BJ (cell line): ENCODE measurements around the gene SERPINB1. TPM values are rescaled to one million over a fixed set of nuclear protein-coding genes. Genes with fewer than 3 reads are reported as not detected.

Experiments
- CTCF ChIA-PET: fragments of 350-600 bp; formaldehyde crosslinking; extraction: SDS; loops from one replicate; lab custom pipeline; 2021; ENCODE audit warnings: antibody characterized with exemption, inconsistent platforms; lab: Yijun Ruan, JAX
- POLR2A ChIA-PET: fragments of 300-600 bp; sonication (Branson Sonifier 250); formaldehyde crosslinking; extraction: SDS; loops from one replicate; lab custom pipeline; 2021; ENCODE audit warnings: antibody characterized with exemption; lab: Charles Lee
- DNase-seq: peaks from one replicate; pipeline ENCODE4 v3.0.0-alpha.2; 2011; ENCODE audit warnings: low read depth
- H3K27me3 ChIP-seq: 2 replicates; pipeline ENCODE4 v1.6.0; 2011; ENCODE audit warnings: low read length; ENCODE audit not compliant: control insufficient read depth, insufficient read depth
- H3K36me3 ChIP-seq: 2 replicates; pipeline ENCODE4 v1.5.1; 2011; ENCODE audit warnings: low read length; ENCODE audit not compliant: control insufficient read depth, insufficient read depth
- H3K4me3 ChIP-seq: 2 replicates; pipeline ENCODE4 v1.5.1; 2011; ENCODE audit warnings: low read depth, mild to moderate bottlenecking, control low read depth, low read length
- polyA plus RNA-seq: library from polyadenylated mRNA; depleted of rRNA; stranded (reverse); fragments of >200 nt; gene quantifications from 2 replicates; pipeline ENCODE4 v1.2.3, GENCODE V29; 2011
- TF ChIP-seq, protein P1 (sequence below): IDR thresholded peaks from 2 replicates; pipeline ENCODE4 v1.5.1; 2011; ENCODE audit warnings: low read depth, mild to moderate bottlenecking, control low read depth, inconsistent platforms, low read length, moderate library complexity; ENCODE audit not compliant: insufficient read depth

SERPINB1 gene
- polyA plus RNA-seq, 1 experiment, result 17.9 TPM

DNA sequence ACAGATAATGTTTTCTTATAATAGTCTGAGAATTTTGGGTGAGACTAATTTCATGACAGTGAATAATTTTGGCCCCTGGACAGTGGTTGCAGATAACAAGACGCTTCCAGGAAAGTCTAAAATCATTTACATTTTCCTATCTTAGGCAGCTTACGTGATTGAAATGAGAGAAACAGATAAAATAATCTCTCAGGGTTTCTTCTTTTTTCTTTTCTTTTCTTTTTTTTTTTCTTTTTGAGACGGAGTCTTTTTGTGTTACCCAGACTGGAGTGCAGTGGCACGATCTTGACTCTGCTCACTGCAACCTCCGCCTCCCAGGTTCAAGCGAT, 4.2 kb upstream of the SERPINB1 start:
- no peak overlapping the region for H3K4me3 ChIP-seq
- ChIA-PET CTCF (interaction anchor here (0.8 to 9.5 kb wide), 25 partner anchors 10 to 200 kb away, joined by 3 to 151 read pairs (median 5); partner anchors contain the start of gene WRNIP1), POLR2A (no interaction called here)
- TF ChIP-seq, protein P1, sequence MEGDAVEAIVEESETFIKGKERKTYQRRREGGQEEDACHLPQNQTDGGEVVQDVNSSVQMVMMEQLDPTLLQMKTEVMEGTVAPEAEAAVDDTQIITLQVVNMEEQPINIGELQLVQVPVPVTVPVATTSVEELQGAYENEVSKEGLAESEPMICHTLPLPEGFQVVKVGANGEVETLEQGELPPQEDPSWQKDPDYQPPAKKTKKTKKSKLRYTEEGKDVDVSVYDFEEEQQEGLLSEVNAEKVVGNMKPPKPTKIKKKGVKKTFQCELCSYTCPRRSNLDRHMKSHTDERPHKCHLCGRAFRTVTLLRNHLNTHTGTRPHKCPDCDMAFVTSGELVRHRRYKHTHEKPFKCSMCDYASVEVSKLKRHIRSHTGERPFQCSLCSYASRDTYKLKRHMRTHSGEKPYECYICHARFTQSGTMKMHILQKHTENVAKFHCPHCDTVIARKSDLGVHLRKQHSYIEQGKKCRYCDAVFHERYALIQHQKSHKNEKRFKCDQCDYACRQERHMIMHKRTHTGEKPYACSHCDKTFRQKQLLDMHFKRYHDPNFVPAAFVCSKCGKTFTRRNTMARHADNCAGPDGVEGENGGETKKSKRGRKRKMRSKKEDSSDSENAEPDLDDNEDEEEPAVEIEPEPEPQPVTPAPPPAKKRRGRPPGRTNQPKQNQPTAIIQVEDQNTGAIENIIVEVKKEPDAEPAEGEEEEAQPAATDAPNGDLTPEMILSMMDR, result no peak
- no peak for DNase-seq
- H3K27me3 ChIP-seq, result no peaks in the 10 kb centered on the region
- H3K36me3 ChIP-seq, result no peaks in the 10 kb centered on the region

DNA sequence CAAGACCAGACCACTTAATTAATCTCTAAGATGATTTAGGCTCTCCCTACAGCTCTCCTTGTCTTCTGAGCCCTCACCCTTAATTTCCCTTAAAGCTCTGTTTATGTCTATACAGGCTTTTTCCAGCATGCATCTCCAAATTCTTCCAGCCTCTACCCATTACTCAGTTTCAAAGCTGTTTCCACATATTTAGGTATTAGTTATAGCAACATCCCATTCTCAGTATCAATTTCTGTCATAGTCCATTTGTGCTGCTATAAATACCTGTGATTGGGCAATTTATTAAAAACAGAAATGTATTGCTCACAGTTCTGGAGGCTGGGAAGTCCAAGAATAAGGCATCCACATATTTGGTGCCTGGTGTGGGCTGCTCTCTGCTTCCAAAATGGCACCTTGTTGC, 2.3 kb upstream of the SERPINB1 start:
- TF ChIP-seq, protein P1, result no peak
- Histone ChIP-seq H3K36me3 (no peaks in the 10 kb centered on the region), H3K4me3 (no peak overlapping the region), H3K27me3 (no peaks in the 10 kb centered on the region)
- POLR2A ChIA-PET, result no interaction called here
- no peak for DNase-seq
- CTCF ChIA-PET, result interaction anchor here (0.9 to 9.5 kb wide), 3 partner anchors 53 to 144 kb away, joined by 4 to 151 read pairs (median 53); no protein-coding TSS in a partner anchor

DNA sequence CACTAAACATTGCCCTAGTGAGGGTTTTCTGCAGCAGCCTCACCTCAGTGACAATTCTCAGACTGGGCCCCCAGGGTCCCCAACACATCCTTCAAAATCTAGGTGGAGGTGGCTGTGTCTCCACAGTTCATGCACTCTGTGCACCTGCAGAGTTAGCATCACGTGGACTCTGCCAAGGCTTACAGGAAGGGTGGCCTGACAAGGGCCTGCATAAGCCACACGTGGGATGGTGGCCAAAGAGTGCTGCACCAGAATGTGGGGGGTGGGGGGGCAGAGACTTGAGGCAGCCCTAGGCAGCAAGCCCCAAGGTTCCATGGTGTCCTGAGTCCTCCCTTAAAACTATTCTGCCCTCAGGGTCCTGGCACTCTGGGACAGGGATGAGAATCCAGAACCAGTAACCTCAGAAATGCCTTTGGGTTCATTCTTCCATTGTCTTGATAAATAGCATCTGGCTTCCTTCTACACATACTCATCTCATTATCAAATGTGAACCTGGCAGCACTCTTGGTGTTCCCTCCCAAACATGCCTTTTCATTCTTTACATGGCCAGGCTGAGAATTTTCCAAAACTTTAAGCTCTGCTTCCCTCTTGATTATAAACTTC, 1.6 kb upstream of the SERPINB1 start:
- ChIA-PET CTCF (interaction anchor here (0.7 to 9.5 kb wide), 4 partner anchors 8 to 145 kb away, joined by 3 to 151 read pairs (median 28); no protein-coding TSS in a partner anchor), POLR2A (no interaction called here)
- TF ChIP-seq, protein P1, result no peak
- no peak for DNase-seq
- no peaks in the 10 kb centered on the region for H3K36me3 ChIP-seq
- H3K27me3 ChIP-seq, result no peaks in the 10 kb centered on the region
- no peak overlapping the region for H3K4me3 ChIP-seq

DNA sequence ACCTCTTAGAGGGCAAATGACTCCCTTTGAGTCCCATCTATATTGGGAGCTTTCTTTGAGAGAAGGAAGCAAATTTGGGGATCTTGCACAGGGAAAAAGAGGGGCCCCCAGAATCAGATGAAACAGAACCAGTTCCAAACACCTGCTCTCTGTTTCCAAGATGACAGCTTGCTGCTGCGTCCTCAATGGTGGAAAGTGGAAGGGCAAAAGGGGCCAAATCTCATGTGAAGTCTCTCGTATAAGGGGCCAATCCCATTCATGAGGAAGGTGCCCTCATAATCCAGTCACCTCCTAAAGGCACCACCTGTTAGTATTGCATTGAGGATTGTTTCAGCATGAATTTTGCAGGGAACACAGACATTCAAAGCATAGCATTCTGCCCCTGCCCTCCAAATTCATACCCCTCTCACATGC, 483 bp upstream of the SERPINB1 start:
- no peak for DNase-seq
- ChIA-PET POLR2A (interaction anchor here (0.6 to 1.4 kb wide), 2 partner anchors 8 to 9 kb away, joined by 3 read pairs; no protein-coding TSS in a partner anchor), CTCF (interaction anchor here (0.7 to 9.5 kb wide), 9 partner anchors 9 to 147 kb away, joined by 3 to 151 read pairs (median 7); partner anchors contain the start of genes MYLK4 and WRNIP1)
- Histone ChIP-seq H3K36me3 (peaks cover 3% of the 10 kb centered on the region), H3K27me3 (no peaks in the 10 kb centered on the region), H3K4me3 (peak overlapping the region; percentile 55)
- TF ChIP-seq, protein P1, result no peak

DNA sequence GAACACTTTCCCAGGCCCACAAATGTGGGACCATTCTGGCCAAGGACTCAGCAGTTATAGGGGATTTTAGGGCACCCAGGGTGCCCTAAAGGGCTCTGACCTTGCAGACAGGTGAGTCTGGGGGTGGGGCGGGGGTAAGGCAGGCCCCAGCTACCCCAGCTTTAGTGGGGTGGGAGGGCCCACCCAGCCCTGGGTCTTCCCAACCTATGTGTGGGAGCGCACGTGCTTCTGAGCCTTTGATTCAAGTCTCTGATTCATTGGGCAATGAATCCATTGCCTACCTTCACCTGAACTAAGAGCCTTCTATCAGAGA, 958 bp downstream of the SERPINB1 start:
- DNase-seq, result no peak
- Histone ChIP-seq H3K27me3 (no peaks in the 10 kb centered on the region), H3K36me3 (peaks cover 6% of the 10 kb centered on the region), H3K4me3 (peak overlapping the region; percentile 55)
- TF ChIP-seq, protein P1, result no peak
- ChIA-PET POLR2A (interaction anchor here (0.9 to 1.4 kb wide), 2 partner anchors 10 to 150 kb away, joined by 3 read pairs; no protein-coding TSS in a partner anchor), CTCF (interaction anchor here (0.8 to 9.5 kb wide), 7 partner anchors 50 to 148 kb away, joined by 3 to 151 read pairs (median 9); partner anchors contain the start of genes MYLK4 and WRNIP1)
